MM.1S (cell line): Measurements from ENCODE around the gene MACROD1.

Experiments used
- EZH2 ChIP-seq: fragments of 300-600 bp; sonication (generic); optimal IDR thresholded peaks from 2 replicates; pipeline ENCODE3; 2017; ENCODE audit warnings: low read depth, mild to moderate bottlenecking, antibody characterized with exemption, low read length, mixed read lengths
- EZH2phosphoT487 ChIP-seq: fragments of 300-600 bp; sonication (generic); IDR thresholded peaks from 2 replicates; pipeline ENCODE4 v1.6.1; 2018; ENCODE audit warnings: antibody characterized with exemption, low read length
- TF ChIP-seq, protein P1 (sequence below): fragments of 300-600 bp; sonication (generic); IDR thresholded peaks from 2 replicates; pipeline ENCODE4 v1.5.1; 2016; ENCODE audit warnings: antibody characterized with exemption, low read length, mixed read lengths

DNA sequence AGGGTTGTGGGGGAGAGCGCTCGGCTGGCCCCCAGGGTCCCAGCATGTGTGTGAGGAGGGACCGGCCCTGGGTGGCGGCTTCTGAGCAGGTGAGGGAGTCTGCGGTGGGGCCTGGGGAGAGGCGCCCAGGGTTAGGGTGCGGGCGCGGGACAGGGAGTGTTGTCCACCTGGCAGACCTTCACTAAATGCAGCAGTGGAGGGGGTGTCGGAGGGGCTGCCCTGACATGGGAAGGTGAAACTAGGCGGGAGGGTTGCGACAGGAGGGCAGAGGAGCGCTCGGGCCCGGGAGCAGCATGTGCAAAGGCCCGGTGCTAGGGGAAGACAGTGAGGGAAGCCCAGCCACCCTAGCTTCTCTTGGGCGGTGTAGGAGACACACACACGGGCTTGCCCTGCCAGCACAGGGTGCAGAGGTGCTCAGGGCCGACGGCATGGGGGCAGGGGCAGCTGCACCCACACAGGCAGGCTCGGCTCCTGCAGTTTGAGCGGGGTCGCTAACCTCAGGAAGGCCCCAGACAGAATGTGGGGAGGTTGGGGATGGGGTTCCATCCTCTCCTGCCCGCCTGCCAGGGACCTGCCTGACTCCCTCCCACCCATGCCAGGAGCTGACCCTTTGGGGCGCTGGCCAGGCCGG, 157.5 kb downstream of the MACROD1 start:
- no peak for TF ChIP-seq EZH2
- TF ChIP-seq, protein P1, sequence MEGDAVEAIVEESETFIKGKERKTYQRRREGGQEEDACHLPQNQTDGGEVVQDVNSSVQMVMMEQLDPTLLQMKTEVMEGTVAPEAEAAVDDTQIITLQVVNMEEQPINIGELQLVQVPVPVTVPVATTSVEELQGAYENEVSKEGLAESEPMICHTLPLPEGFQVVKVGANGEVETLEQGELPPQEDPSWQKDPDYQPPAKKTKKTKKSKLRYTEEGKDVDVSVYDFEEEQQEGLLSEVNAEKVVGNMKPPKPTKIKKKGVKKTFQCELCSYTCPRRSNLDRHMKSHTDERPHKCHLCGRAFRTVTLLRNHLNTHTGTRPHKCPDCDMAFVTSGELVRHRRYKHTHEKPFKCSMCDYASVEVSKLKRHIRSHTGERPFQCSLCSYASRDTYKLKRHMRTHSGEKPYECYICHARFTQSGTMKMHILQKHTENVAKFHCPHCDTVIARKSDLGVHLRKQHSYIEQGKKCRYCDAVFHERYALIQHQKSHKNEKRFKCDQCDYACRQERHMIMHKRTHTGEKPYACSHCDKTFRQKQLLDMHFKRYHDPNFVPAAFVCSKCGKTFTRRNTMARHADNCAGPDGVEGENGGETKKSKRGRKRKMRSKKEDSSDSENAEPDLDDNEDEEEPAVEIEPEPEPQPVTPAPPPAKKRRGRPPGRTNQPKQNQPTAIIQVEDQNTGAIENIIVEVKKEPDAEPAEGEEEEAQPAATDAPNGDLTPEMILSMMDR: no peak
- TF ChIP-seq EZH2phosphoT487: no peak
